ENCODE results near the gene ANO10. TPM values are rescaled to one million over a fixed set of nuclear protein-coding genes. Genes with fewer than 3 reads are reported as not detected.
"Not testable (repeated sequence)": the region's sequence is repeated elsewhere in the genome, so short reads cannot be mapped to it uniquely, and the experiment has no call there.

Gene ANO10
- total RNA-seq, 3 donors from 2014 or later: 27.4 to 31.8 (median 28.5) TPM

- Histone ChIP-seq H3K36me3 (no peaks in the 10 kb centered on the region), H3K4me1 (no peaks in the 10 kb centered on the region), H3K27ac (no peak overlapping the region), H3K9me3 (no peaks in the 10 kb centered on the region), H3K27me3 (no peaks in the 10 kb centered on the region), H3K4me3 (no peak overlapping the region)
- no peak for DNase-seq (ENCODE audit: low spot score in 2 of 2)
- intact Hi-C loops (cut with DNase I; ENCODE audit: low total_unique reads): no loop called here
- no peak for TF ChIP-seq POLR2A (IDR thresholded peaks at IDR 0.05)
- no peak for TF ChIP-seq CTCF (IDR thresholded peaks at IDR 0.05)
- no peak for TF ChIP-seq POLR2AphosphoS5 (IDR thresholded peaks at IDR 0.05)
Observed at GRCh38 chr3:43583481-43583880, 38.3 kb downstream of the ANO10 start.

- DNase-seq (ENCODE audit: low spot score in 2 of 2): no peak
- TF ChIP-seq POLR2A (IDR thresholded peaks at IDR 0.05) (no peak), POLR2AphosphoS5 (IDR thresholded peaks at IDR 0.05) (no peak), CTCF (IDR thresholded peaks at IDR 0.05) (no peak)
- Histone ChIP-seq H3K4me3 (no peak overlapping the region), H3K4me1 (no peaks in the 10 kb centered on the region), H3K27ac (no peak overlapping the region), H3K36me3 (no peaks in the 10 kb centered on the region), H3K27me3 (no peaks in the 10 kb centered on the region), H3K9me3 (no peaks in the 10 kb centered on the region)
- intact Hi-C loops (cut with DNase I; ENCODE audit: low total_unique reads): no loop called here
Observed at GRCh38 chr3:43582866-43583265, 38.9 kb downstream of the ANO10 start.

GRCh38 chr3:43581343-43581742, 40.5 kb downstream of the ANO10 start:
- Histone ChIP-seq H3K9me3 (no peaks in the 10 kb centered on the region), H3K4me3 (no peak overlapping the region), H3K36me3 (no peaks in the 10 kb centered on the region), H3K27ac (no peak overlapping the region), H3K27me3 (no peaks in the 10 kb centered on the region), H3K4me1 (no peaks in the 10 kb centered on the region)
- TF ChIP-seq POLR2AphosphoS5 (IDR thresholded peaks at IDR 0.05): no peak
- TF ChIP-seq CTCF (IDR thresholded peaks at IDR 0.05): no peak
- TF ChIP-seq POLR2A (IDR thresholded peaks at IDR 0.05): no peak
- DNase-seq (ENCODE audit: low spot score in 2 of 2): no peak
- intact Hi-C loops (cut with DNase I; ENCODE audit: low total_unique reads): no loop called here

GRCh38 chr3:43580181-43580580, 41.6 kb downstream of the ANO10 start:
- Histone ChIP-seq H3K36me3 (no peaks in the 10 kb centered on the region), H3K27me3 (no peaks in the 10 kb centered on the region), H3K27ac (no peak overlapping the region), H3K9me3 (no peaks in the 10 kb centered on the region), H3K4me3 (no peak overlapping the region), H3K4me1 (no peaks in the 10 kb centered on the region)
- intact Hi-C loops (cut with DNase I; ENCODE audit: low total_unique reads): no loop called here
- no peak for DNase-seq (ENCODE audit: low spot score in 2 of 2)
- no peak for TF ChIP-seq POLR2AphosphoS5 (IDR thresholded peaks at IDR 0.05)

- TF ChIP-seq POLR2A (IDR thresholded peaks at IDR 0.05): no peak
- TF ChIP-seq CTCF (IDR thresholded peaks at IDR 0.05): no peak
- no peak for TF ChIP-seq POLR2AphosphoS5 (IDR thresholded peaks at IDR 0.05)
- Histone ChIP-seq H3K27me3 (no peaks in the 10 kb centered on the region), H3K4me3 (no peak overlapping the region), H3K27ac (no peak overlapping the region), H3K9me3 (no peaks in the 10 kb centered on the region), H3K4me1 (no peaks in the 10 kb centered on the region), H3K36me3 (no peaks in the 10 kb centered on the region)
- intact Hi-C loops (cut with DNase I; ENCODE audit: low total_unique reads): loop anchor here (10.0 kb wide), 1 partner anchor 1981 kb away; no protein-coding TSS in a partner anchor
- no peak for DNase-seq (ENCODE audit: low spot score in 2 of 2)
Observed at GRCh38 chr3:43573576-43573975, 48.2 kb downstream of the ANO10 start.

GRCh38 chr3:43565661-43566341, 56.0 kb downstream of the ANO10 start:
- intact Hi-C loops (cut with DNase I; ENCODE audit: low total_unique reads); DNase-seq (ENCODE audit: low spot score in 2 of 2); H3K36me3 ChIP-seq; H3K9me3 ChIP-seq; H3K4me3 ChIP-seq; H3K27me3 ChIP-seq; H3K4me1 ChIP-seq; H3K27ac ChIP-seq: not testable (repeated sequence)
